G401 (cell line): Measurements from ENCODE around the gene LDB2. TPM values are rescaled to one million over a fixed set of nuclear protein-coding genes. Genes with fewer than 3 reads are reported as not detected.
"Not testable (repeated sequence)": the region's sequence is repeated elsewhere in the genome, so short reads cannot be mapped to it uniquely, and the experiment has no call there.

Experiments used
- DNase-seq: peaks from one replicate; pipeline ENCODE4 v3.0.0-alpha.2; 2015; ENCODE audit warnings: low spot score
- in situ Hi-C: cut with HindIII; loops from 2 replicates; pipeline ENCODE4 v1.10.0; 2016; ENCODE audit warnings: low sequenced_read_pairs, mixed read lengths
- total RNA-seq: library from RNA; depleted of rRNA; stranded (reverse); fragments of >200 nt; shearing (Covaris generic); gene quantifications from 2 replicates; pipeline ENCODE4 v1.2.3, GENCODE V29; 2014

LDB2 gene
- total RNA-seq, 1 experiment from 2014 or later: not detected

GRCh38 chr4:16555156-16555555, 343.3 kb downstream of the LDB2 start:
- in situ Hi-C loops: no loop called here
- DNase-seq: no peak

GRCh38 chr4:16550531-16550930, 347.9 kb downstream of the LDB2 start:
- in situ Hi-C loops: no loop called here
- no peak for DNase-seq

GRCh38 chr4:16545656-16546055, 352.8 kb downstream of the LDB2 start:
- no peak for DNase-seq
- in situ Hi-C loops: no loop called here

DNA sequence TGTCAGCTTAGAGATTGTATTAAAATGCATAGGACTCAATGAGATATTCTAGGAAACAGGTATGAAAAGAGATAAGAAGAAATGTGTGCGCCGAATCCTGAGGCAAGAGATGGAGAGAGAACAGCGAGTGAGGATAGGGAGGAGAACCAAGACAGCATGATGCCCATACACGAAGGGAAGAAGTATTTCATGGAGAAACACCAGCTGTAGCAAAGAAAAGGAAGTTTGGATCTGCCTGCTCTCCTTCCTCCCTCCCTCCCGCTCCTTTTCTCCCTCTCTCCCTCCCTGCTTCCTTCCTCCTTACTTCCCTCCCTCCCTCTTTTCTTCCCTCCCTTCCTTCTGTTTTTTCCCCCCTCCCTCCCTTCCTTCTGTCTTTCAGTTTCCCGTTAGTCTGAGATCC, 353.6 kb downstream of the LDB2 start:
- in situ Hi-C loops: no loop called here
- no peak for DNase-seq

- in situ Hi-C loops: no loop called here
- no peak for DNase-seq
Measured at GRCh38 chr4:16544251-16544721, 354.2 kb downstream of the LDB2 start.

GRCh38 chr4:16537926-16538325, 360.5 kb downstream of the LDB2 start:
- in situ Hi-C loops: no loop called here
- DNase-seq: no peak

DNA sequence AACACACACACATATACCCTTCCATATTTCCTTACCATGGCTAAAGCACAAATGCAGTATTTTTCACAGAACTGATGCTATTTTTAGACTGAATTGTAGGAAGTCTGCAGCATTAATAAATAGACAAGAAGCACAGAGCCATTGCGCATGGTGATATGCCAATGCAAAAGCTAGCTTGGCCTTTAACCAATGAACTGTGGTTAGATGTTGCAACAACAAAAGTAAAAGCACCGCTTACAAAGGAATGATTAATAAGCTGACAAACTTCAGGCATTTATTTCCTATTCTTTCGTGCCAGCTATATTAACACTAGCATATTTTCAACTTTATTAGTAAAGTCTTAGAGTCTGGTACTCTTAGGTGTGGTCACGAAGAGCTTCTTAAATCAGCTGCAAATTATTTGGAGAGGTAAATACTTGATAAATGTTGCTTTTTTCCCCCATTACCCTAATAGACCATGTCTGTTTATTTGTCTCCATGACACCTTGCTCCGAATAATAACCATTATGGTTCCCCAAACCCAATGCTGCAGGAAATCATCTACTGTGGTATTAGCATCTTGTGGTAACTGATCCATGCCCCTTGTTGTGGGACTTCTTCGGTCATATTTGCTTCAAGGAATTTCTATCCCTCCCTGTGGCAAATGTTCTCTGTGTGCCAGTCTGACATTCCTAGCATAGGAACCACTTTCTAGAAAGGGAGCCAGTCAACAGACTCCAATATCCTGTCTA, 366.0 kb downstream of the LDB2 start:
- no peak for DNase-seq
- in situ Hi-C loops: no loop called here

DNA sequence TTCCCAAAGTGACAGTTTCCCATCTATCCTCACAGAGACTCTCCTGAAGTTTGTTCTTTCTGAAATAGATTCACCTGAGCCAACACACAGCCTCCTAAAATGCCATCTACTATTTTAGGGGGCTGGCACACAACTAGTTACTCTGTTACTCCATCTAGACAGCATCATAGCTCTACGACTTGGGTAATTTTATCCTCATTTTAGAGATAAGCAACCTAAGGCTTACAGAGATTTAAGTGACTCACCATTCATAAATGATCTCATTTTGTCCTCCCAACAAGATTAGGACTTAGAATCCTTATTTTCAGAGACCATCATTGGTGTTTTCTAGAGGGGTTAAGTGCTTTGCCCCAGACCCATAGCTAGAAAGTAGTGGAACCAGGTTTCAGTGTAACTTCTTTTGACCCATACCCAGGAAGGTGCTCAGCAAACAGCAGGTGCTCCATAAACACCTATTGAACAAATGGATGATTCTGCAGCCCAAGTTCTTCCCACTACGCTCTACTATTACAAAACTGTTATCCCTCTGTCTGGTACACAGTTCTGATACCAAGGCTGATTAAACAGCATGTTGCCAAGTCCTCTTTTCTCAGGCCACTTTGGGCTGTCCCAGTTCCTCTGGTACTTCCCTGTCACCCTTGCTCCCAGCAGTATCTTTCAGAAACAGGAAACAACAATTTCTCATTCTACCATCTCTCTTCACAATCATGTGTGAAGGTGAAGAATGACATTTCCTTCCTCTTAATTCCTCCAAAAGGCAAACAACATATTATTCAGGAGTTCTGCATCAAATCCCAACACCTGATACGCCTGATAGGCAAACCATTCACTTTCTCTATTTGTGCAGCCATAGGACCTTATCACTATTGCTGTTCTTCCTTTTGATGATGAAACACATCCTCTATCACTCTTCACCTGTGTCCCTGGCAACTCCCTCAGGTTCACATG, 367.5 kb downstream of the LDB2 start:
- no peak for DNase-seq
- in situ Hi-C loops: no loop called here

GRCh38 chr4:16524911-16525554, 373.4 kb downstream of the LDB2 start:
- in situ Hi-C loops: no loop called here
- no peak for DNase-seq

DNA sequence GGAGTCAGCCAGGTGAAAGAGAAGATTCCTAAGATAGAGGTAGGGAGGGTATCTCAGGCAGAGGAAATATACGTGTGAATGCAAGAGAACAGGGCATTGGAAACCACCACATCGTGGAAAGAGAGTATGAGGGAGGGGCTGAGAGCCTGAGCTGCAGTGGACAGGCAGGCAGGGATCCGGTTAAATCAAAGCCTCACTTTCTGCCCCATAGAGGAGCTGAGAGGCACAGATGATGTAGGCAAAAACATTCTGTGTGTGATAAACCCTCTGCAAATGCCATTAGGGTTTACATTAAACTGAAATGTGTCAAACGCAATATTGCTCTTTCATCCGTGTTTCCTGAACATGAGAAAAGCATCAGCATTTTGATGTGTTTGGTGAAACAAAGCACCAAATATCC, 374.0 kb downstream of the LDB2 start:
- in situ Hi-C loops: no loop called here
- no peak for DNase-seq

- in situ Hi-C loops, DNase-seq: not testable (repeated sequence)
Measured at GRCh38 chr4:16523526-16523925, 374.9 kb downstream of the LDB2 start.

DNA sequence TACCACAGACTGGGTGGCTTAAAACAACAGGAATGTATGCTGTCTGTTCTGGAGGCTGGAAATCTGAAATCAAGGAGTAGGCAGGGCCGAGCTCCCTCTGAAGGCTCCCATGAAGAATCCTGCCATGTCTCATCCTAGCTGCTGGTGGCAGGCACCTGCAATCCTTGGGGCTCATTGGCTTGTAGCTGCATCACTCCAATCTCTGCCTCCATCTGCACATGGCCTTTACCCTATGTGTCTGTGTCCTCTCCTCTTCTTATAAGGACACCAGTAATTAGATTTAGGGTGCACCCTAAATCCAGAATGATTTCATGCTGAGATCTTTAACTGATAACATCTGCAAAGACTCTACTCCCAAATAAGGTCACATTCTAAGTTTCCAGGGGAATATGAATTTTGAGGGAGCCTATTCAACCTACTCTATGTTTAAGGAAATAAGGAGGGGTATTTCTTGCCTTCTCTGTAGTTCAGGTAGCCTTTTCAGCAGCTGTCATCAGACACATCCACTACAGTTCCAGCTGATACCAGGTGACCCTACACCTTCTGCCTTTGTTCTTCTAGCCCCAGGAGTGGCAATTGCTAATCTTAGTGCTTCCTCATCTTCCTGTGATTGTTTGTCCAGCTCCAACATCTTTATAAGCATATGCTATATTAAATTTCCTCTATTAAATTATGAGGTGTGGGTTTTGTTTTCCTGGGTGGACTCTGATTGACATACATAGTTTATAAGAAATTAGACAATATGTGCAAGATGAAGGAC, 377.1 kb downstream of the LDB2 start:
- DNase-seq: no peak
- in situ Hi-C loops: no loop called here

DNA sequence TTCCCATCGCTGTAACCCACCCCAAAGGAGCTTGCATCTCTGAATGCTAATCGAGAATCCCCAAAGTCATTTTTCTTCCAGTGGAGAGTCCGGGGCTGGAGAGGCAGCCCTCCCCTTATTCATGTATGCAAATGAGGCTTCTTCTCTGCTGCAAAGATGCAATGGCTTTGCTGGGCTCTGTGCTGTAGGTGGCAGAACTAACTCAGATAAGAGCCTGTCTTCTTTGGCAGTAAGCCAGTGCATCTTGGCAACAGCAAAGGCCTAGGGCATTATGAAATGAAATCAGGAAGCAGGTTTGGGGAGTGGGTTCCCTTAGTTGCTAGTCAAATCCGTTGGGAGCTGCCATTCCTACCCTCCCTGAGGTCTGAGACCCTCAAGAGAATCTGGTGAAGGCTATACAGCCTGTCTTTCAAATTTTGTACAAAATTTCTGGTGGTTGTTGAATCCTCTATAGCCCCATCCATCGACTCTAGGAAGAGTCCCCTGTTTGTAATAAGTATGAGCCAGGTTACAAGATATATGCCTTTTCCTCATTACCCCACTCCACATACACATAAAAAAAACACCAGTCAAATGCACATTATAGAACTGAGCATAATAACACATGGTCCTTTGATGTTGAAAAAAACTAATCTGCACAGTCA, 381.5 kb downstream of the LDB2 start:
- in situ Hi-C loops: no loop called here
- DNase-seq: peak; percentile 42

- no peak for DNase-seq
- in situ Hi-C loops: no loop called here
Measured at GRCh38 chr4:16513876-16514275, 384.6 kb downstream of the LDB2 start.

DNA sequence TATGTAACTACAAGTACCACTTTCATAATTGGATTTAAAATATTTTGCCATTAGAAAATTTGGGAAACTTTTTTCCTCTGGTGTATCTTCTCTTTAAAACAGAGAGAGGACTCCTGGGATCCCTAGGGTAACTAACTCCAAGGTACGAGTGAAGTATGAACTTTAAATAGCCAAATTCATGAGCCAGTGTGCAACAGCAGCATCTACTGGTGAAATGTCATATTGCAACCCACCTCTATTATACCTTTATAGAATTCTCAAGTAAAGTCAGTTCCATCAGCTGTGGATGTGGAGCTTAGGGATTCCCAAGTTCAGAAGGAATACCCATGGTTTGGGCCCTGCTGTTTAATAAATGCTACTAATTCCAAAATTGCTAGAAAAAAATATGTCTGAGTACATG, 389.5 kb downstream of the LDB2 start:
- in situ Hi-C loops: no loop called here
- no peak for DNase-seq

DNA sequence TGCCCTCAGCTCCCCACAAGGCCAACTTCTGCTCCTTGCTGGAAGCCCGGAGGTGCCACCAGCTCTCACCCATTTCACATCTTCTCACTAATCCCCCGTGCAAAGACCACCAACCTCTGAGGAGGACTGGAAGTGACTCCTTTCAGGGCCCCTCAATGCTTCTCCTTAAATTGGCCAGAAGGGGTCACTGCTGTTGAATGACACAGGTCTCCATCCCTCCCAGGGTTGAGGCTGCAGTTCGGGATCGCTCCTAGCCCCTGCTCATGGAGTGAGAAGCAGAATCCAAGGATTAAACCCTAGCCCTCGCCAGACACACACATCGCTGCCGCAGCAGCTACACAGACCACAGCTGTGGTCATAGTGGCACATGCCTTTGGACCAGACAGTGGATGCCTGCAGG, 392.7 kb downstream of the LDB2 start:
- no peak for DNase-seq
- in situ Hi-C loops: no loop called here

GRCh38 chr4:16505267-16505666, 393.2 kb downstream of the LDB2 start:
- DNase-seq: no peak
- in situ Hi-C loops: no loop called here

GRCh38 chr4:16503421-16504100, 394.9 kb downstream of the LDB2 start:
- in situ Hi-C loops: no loop called here

More at GRCh38 chr4:16503421-16504100, 394.9 kb downstream of the LDB2 start:
- peak; percentile 47 for DNase-seq
